Measurements from ENCODE around the gene CDC45. TPM values are rescaled to one million over a fixed set of nuclear protein-coding genes. Genes with fewer than 3 reads are reported as not detected.

CDC45 gene
- total and polyA plus RNA-seq, 2 of the 13 experiments (the other 11 are each of a cell fraction or from before 2014, with no cell fraction given): 14.4 to 36.3 TPM

GRCh38 chr22:19479355-19480172 lies at the start of gene CDC45 (continued):
- TF ChIP-seq RNF219 (CRISPR knock-in tag; IDR thresholded peaks at IDR 0.05) (no peak), GPBP1L1 (CRISPR knock-in tag; IDR thresholded peaks at IDR 0.05) (no peak), ZBTB49 (CRISPR knock-in tag; IDR thresholded peaks at IDR 0.05; ENCODE audit: borderline replicate concordance) (no peak), MXD3 (CRISPR knock-in tag; IDR thresholded peaks at IDR 0.05) (0 out of 2 replicates have a peak, but pooled peaks have one; percentile 62), DZIP1 (CRISPR knock-in tag; IDR thresholded peaks at IDR 0.05) (no peak), SOX6 (IDR thresholded peaks at IDR 0.05) (no peak), SOX6 (CRISPR knock-in tag; IDR thresholded peaks at IDR 0.05) (peak; percentile 48), SNAPC5 (CRISPR knock-in tag; IDR thresholded peaks at IDR 0.05; ENCODE audit: borderline replicate concordance) (no peak), ZNF784 (CRISPR knock-in tag; IDR thresholded peaks at IDR 0.05; ENCODE audit: borderline replicate concordance) (0 out of 2 replicates have a peak, but pooled peaks have one; percentile 34), ZBTB1 (CRISPR knock-in tag; IDR thresholded peaks at IDR 0.05; ENCODE audit: borderline replicate concordance) (no peak), MXD4 (CRISPR knock-in tag; IDR thresholded peaks at IDR 0.05) (peak; percentile 76), SETDB1 (CRISPR knock-in tag; IDR thresholded peaks at IDR 0.05; ENCODE audit: borderline replicate concordance) (no peak), SP1 (IDR thresholded peaks at IDR 0.05) (no peak), SP1 (CRISPR knock-in tag; IDR thresholded peaks at IDR 0.05) (peak; percentile 14; the same call in 1 of the 2 replicates), ZNF143 (CRISPR knock-in tag; IDR thresholded peaks at IDR 0.05) (peak; percentile 97), ZNF766 (CRISPR knock-in tag; IDR thresholded peaks at IDR 0.05; ENCODE audit: borderline replicate concordance) (no peak), CHD2 (IDR thresholded peaks at IDR 0.05; ENCODE audit: low read depth, low read length) (0 out of 2 replicates have a peak, but pooled peaks have one; percentile 43), SNRNP70 (IDR thresholded peaks at IDR 0.05; ENCODE audit: low read depth, low read length) (no peak), GATAD2A (CRISPR knock-in tag; IDR thresholded peaks at IDR 0.05) (no peak)

Data from HepG2 (cell line).